GM23248 (cell line): ENCODE measurements around the gene ZBTB17.

Experiments
- EZH2 ChIP-seq: fragments of 200-600 bp; sonication (generic); IDR thresholded peaks from 2 replicates; pipeline ENCODE4 v1.6.1; 2018; ENCODE audit warnings: antibody characterized with exemption, mild to moderate bottlenecking; ENCODE audit not compliant: insufficient read depth, poor library complexity, severe bottlenecking
- EZH2phosphoT487 ChIP-seq: fragments of 200-600 bp; sonication (generic); IDR thresholded peaks from 2 replicates; pipeline ENCODE4 v1.6.1; 2018; ENCODE audit warnings: antibody characterized with exemption, moderate library complexity, mild to moderate bottlenecking, low read depth; ENCODE audit not compliant: insufficient read depth

- no peak for TF ChIP-seq EZH2phosphoT487
- no peak for TF ChIP-seq EZH2
These were observed 6.5 kb downstream of the ZBTB17 start for GRCh38 chr1:15969321-15969880.
